ENCODE data around the gene ANXA2.

DNA sequence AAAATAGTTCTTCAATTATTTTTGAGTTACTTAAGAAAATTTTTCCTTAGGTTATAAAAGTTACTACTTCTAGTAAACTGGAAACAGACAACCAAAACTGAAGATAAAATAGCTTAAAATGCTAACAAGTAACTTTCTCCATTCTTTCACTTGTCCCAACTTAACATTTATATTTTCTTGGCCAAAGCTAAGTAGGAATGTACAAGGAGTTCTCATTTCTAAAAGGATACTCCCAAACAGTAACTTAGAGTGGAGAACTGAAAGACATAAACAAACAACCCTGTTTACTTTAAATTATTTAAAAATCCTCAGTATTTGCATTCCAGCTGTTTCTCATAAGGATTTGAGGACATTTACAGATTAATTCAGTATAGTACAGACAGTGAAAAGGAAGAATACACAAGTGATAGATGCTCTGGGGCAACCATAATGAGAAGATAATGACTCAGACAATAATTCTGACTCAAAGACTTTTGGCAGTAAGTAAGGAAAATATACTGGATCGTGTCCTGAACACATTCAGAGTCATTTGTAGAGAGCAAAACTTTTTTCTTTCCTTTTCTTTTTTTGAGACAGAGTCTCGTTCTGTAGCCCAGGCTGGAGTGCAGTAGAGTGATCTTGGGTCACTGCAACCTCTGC lies 29.2 kb upstream of the ANXA2 start:
- TF ChIP-seq, protein P1, sequence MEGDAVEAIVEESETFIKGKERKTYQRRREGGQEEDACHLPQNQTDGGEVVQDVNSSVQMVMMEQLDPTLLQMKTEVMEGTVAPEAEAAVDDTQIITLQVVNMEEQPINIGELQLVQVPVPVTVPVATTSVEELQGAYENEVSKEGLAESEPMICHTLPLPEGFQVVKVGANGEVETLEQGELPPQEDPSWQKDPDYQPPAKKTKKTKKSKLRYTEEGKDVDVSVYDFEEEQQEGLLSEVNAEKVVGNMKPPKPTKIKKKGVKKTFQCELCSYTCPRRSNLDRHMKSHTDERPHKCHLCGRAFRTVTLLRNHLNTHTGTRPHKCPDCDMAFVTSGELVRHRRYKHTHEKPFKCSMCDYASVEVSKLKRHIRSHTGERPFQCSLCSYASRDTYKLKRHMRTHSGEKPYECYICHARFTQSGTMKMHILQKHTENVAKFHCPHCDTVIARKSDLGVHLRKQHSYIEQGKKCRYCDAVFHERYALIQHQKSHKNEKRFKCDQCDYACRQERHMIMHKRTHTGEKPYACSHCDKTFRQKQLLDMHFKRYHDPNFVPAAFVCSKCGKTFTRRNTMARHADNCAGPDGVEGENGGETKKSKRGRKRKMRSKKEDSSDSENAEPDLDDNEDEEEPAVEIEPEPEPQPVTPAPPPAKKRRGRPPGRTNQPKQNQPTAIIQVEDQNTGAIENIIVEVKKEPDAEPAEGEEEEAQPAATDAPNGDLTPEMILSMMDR (IDR thresholded peaks at IDR 0.05): no peak
- no peak for TF ChIP-seq POLR2AphosphoS5 (IDR thresholded peaks at IDR 0.05; ENCODE audit: low read depth, low read length)
- TF ChIP-seq, protein P2, sequence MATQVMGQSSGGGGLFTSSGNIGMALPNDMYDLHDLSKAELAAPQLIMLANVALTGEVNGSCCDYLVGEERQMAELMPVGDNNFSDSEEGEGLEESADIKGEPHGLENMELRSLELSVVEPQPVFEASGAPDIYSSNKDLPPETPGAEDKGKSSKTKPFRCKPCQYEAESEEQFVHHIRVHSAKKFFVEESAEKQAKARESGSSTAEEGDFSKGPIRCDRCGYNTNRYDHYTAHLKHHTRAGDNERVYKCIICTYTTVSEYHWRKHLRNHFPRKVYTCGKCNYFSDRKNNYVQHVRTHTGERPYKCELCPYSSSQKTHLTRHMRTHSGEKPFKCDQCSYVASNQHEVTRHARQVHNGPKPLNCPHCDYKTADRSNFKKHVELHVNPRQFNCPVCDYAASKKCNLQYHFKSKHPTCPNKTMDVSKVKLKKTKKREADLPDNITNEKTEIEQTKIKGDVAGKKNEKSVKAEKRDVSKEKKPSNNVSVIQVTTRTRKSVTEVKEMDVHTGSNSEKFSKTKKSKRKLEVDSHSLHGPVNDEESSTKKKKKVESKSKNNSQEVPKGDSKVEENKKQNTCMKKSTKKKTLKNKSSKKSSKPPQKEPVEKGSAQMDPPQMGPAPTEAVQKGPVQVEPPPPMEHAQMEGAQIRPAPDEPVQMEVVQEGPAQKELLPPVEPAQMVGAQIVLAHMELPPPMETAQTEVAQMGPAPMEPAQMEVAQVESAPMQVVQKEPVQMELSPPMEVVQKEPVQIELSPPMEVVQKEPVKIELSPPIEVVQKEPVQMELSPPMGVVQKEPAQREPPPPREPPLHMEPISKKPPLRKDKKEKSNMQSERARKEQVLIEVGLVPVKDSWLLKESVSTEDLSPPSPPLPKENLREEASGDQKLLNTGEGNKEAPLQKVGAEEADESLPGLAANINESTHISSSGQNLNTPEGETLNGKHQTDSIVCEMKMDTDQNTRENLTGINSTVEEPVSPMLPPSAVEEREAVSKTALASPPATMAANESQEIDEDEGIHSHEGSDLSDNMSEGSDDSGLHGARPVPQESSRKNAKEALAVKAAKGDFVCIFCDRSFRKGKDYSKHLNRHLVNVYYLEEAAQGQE (IDR thresholded peaks at IDR 0.05; ENCODE audit: insufficient read depth in 1 of 2, low read depth in 2 of 2, low read length in 1 of 2): no peak
- no peak for TF ChIP-seq TCF7L2 (IDR thresholded peaks at IDR 0.05; ENCODE audit: low read depth, low read length)

Measured in Panc1 (cell line).